Kidney glomerular epithelial cell (primary cell): Measurements from ENCODE around the gene PLA2G12A.

Experiments used
- DNase-seq: peaks from one replicate; lab custom pipeline; 2025; lab: John Stamatoyannopoulos, UW

PLA2G12A gene

DNA sequence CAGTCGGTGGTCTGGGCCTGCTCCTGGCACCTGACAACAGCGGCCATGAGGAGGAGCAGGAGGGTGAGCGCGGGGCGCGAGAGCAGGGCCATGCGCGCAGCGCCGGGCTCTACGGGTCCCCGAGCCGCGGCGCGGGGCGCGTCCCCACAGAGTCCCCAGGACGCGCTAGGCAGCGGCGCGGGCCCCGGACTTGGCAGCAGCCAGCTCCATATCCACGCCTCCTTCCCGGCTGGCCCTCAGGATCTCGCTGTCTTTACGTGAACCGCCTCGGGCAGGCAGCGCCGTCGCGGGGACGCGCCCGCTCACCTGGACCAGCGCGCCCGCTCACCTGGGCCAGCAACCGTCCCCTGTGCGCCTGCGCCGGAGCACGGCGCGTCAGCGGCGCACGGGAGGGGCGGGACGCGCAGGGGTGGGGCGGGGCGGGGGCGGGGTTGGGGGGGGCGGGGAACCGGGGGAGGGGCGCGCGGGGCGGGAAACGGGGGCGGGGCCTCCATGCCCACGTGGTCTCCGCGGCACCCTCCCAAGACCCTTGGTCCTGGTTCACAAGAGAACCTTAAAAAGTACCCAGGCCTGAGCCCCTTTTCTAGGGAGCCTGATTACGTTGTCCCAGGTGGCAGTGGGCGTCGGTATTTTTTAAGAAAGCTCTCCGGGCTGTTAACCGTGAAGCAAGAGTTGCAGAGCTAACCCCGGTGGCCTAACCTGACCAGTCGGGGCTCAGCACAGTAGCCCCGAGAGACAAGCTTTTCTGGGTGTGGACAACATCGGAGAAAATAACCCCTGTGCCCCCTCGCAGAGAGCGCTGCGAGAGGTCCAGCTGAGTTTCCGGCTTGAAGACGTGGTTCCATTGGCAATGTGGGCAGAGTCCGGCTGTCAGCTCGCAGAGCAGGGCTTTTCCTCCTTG is at the start of gene PLA2G12A:
PLA2G12A (minus strand) TSS at position 353 of the 901 bp plus-strand sequence; CDS start at position 92, 261 bp downstream.
- peak; percentile 46 for DNase-seq

DNA sequence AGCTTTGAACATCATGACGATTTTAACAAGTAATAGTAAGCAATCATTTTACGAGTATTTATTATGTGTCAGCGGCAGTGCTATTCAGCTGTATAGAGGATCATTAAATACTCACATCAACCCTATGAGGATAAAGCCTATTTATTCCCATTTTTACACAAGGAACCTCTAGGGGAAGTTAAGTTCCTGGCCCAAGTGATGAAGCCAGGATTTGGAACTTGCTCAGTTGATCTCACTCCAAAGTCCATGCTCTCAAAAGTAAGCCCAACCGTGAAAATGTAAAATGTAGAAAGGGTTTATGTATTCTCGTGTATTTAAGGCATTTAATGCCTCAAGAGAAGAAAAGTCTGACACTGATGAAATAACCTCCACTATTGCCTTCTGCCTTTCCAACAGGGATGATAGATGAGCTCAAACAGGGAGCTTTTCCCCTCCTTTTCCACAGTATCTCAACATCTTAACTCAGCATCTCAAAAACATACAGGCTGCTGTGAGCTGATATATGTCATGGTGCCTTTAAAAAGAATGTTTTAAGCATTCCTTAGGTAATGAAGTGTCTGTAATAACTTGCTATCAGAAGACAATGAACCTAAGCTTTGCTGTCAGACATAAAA is 35.0 kb upstream of the PLA2G12A start:
- DNase-seq, result no peak

DNA sequence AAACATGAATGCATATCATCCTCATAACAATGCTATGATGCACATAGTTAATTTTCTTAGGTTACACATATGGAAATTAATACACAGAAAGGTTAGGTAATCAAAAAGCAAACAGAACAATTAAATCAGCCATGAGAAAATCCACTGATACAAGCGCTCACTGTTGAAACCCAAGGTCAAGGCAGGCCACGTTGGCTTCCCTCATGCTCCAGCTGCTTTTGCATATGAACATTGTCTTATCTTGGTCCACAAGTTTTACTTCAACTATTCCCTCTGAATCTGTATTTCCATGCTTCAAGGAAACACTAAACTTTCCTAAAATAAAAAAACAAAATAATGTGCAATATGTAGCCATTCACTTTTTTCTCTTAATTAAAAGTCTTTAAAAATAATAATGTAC is 34.5 kb upstream of the PLA2G12A start:
- no peak for DNase-seq

DNA sequence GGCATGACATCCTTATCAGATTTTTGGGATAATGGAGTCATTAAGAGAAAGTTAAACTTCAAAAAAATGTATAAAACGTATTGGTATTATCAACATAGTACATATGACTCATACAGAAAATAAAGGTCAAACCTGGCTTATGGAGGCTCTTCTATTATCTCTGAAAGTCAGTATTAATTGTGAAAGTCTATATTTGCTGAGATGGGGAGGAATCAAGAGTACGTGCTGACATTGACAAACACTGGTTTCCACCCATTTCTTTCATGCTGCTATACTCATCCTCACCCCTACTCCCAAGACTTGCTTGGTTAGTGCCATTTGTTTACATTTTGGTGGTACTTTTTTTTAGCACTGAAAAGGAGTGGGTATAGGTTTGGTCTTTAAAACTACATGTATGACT is 30.8 kb upstream of the PLA2G12A start:
- no peak for DNase-seq

DNA sequence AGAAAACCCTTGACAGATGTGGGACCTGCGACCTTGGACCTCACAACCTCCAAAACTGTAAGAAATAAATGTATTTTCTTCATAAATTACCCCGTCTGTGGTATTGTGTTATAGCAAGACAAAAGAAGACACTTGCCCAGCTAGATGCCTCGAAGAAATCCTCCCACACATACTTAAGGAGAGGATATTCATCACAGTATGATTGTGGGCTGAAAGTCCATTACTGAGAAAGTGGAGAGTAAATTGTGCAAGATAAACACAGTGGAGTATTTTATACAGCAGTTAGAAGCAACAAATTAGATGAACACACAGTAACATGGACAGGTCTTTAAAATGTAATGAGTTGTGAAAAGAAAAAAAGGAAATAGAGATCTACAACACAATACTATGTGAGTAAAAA is 25.8 kb upstream of the PLA2G12A start:
- DNase-seq, result no peak

DNA sequence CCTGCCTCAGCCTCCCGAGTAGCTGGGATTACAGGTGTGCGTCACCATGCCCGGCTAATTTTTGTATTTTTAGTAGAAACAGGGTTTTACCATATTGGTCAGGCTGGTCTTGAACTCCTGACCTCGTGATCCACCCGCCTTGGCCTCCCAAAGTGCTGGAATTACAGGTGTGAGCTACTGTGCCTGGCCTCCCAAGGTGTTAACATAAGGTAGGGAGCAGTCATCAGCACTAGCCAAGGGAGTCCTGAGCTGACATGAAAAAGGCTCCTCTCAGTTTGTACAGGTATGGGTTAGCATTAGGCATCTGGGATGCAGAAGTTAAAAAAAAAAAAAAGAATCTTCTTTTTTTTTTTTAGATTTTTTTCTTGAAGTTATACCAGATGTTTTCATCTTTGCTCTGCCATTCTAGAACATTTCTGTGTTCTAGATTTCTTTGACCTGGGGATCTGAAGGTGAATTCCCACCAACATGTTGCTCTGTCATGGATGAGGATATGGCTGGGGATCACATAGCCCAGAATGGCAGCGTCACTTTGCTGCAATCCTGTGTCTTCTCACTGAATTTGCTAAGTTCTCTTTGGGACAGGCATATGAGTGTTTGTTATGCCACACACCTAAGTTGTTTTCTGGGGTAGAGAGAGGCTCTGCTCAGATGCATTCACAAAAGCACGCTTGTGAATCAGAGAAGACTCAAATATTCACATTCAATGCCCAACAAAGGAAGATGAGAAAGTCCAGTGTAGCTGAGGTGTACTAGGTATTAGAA is 24.4 kb upstream of the PLA2G12A start:
- no peak for DNase-seq

DNA sequence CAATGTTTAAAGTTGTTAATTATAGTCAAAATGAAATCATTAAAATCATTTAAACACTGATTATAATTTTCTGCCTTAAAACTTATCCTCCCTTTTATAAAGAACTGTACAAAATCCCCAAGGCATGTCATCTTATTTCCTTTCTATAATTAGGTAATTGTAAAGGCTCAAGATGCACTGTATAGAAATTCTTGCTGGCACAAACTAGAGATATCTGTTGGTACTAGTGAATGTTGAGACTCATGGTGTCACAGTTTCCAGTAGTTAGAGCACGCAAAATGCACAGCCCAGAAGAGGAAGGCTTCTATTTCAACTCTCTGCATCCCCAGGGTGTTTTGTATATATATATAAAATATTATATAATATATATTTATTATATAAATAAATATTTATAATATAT is 22.7 kb upstream of the PLA2G12A start:
- no peak for DNase-seq

DNA sequence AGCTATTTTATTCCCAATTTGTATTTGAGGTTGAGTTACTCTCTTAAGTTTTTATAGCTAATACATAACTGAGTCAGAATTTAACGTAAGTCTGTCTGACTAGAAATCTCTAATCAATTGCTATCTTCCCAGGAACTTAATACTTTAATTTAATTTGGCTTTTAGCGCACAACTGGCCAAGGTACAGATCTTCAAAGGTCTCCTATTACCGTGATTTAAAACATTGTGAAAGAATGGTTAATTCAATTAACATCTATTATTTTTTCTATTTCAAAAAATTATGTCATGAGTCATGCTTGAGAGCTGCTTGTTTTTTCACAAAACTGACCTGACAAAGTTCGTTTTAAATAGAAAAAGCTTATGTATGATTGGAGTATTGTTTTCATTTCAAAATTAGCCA is 22.0 kb upstream of the PLA2G12A start:
- no peak for DNase-seq

DNA sequence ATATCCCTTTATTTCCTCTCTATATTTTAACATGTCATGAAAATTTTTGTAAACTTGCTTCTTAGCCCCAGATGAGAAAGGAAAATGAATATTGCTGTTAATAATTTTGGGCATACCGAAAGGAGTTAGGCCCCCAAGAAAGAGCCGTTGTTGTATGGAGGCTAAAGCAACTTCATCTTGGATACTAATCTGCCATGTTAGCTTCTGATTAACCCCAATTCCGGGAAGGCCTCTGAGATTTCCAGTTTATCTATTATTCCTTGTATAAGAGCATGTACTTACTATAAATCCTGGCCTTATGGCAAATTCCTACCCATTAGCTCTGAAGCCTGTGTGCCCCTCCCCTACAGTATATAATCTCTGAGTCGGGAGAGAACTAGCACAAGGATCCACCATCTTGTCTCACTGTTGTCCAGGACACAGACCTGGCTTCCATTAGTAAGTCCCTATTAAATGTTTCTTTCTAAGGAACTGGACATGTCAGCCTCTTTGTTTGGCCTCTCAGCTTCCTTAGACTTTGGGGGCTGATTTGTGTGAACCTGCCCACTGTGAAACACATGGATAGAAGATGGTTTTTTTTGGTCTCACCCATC is 20.9 kb upstream of the PLA2G12A start:
- DNase-seq, result no peak

DNA sequence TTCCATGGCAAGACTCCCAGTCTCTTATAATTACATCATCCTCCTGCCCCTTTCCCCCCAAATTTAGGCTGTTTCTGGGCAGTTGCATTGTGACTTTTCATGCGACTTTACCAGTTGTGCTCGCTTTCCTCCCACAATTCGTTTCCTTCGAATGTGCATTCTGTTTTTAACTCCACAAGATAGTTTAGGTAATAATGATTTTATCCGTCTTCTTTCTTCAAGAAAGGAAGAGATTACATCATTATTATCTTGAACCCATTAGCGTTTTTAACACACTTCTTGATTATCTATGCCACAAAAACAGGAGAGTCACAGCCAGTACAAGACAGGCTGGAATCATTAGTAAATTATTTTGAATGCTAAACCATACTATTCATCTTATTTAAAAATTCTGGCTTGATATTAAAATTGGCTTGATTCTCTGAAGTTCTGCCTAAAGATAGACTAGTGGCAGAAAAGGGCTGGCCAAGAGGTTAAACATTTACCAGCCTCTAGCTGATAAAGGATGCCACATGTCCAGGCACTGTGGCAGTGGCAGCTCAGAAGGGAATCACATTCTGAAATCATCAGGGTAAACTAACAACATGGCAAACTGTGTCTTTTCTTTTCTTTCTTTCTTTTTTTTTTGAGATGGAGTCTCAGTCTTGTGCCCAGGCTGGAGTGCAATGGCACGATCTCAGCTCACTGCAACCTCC is 19.7 kb upstream of the PLA2G12A start:
- no peak for DNase-seq

DNA sequence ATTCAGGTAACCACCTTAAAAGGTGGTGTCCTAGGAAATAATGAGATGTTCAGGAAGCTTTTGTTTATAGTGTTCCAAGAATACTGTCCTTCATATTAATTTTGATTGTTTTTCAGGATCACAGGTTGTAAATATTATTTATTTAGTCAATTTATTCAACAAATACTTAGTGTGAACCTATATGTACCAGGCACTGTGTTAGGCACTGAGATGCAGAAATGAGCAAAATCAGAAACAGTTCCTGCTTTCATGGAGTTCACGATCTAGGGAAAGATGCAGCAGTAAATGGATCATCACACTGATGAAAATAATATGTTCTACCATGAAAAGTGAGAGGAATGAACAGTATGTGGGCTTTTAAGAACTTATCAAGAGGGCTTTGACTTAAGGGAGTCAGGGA is 18.2 kb upstream of the PLA2G12A start:
- DNase-seq, result no peak

DNA sequence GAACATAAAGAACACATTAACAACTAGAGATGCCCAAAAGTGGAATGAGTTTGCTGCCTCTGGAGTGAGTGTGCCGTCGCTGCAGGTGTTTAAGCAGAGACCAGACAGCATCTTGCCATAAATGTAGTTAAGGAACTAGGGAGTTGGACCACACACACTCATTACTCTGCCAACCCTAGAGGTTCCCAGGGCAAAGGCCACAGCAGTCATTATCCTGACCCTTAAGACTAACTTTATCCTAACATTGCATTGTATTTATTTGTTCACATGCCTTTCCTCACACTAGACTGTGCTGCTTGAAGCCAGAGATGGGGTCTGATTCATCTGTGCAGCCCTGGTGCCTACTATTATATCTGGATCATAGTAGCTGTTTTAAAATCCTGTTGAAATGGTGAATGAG is 16.9 kb upstream of the PLA2G12A start:
- DNase-seq, result no peak

DNA sequence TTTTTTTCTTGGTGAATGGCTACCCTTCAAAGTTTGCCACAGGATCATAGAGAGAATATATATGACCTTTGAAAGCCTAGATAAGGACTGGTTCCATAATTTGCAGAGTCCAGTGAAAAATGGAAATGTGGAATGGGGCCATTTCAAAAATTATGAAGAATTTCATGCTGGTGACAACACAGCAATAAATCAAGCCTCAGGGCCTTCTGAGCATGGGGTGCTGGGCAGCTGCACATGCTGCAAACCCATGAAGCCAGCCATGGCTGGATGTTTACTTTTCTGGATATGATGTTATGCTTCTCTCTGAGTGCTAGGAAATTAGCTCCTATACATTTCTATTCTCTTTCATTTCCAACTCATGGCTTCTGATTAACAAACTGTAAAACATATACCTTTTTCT is 16.0 kb upstream of the PLA2G12A start:
- DNase-seq, result no peak

DNA sequence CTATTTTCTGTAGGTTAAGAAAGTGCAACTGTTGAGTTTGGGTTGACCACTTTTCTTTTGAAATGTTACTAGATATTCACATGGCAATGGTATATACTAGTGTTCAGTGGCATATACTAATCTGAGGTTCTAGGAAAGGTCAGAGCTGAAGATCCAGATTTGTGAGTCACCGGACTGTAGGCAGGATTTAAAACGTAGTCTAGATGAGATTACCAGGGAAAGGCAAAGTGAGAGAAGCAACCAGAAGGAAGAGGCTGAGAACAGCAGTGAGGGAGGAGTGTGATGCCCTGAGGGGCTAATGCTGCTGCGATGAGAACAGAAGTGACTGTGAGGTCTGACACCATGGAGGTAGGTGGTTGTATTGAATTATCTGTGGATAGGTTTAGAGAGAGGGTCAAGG is 9.7 kb upstream of the PLA2G12A start:
- no peak for DNase-seq

DNA sequence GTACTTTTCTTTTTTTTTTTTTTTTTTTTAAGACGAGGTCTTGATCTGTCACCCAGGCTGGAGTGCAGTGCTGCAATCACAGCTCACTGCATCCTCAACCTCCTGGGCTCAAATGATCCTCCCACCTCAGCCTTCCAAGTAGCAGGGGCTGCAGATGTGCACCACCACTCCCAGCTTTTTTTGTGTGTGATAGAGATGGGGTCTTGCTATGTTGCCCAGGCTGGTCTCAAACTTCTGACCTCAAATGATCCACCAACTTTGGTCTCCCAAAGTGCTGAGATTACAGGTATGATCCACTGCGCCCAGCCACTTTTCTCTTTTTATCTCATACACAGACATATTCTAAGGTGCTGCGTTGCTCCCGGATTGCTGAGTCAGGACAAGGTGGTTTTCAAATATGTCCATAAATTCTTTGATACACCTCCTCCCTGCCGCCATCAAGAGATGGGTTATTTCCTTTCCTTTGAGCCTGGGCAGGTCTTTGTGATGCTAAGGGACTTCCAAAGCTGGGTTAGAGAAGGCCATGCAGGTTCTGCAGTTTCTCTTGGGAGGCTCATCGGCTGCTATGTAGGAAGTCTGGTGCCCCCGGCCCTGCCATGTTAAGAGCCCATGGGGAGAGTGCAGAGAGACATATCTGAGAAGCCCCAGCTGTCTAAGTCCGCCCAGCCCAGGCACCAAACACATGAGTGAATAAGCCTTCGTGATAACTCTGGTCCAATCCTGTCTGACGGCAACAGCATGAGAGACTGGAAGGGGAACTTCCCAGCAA is 8.4 kb upstream of the PLA2G12A start:
- no peak for DNase-seq

DNA sequence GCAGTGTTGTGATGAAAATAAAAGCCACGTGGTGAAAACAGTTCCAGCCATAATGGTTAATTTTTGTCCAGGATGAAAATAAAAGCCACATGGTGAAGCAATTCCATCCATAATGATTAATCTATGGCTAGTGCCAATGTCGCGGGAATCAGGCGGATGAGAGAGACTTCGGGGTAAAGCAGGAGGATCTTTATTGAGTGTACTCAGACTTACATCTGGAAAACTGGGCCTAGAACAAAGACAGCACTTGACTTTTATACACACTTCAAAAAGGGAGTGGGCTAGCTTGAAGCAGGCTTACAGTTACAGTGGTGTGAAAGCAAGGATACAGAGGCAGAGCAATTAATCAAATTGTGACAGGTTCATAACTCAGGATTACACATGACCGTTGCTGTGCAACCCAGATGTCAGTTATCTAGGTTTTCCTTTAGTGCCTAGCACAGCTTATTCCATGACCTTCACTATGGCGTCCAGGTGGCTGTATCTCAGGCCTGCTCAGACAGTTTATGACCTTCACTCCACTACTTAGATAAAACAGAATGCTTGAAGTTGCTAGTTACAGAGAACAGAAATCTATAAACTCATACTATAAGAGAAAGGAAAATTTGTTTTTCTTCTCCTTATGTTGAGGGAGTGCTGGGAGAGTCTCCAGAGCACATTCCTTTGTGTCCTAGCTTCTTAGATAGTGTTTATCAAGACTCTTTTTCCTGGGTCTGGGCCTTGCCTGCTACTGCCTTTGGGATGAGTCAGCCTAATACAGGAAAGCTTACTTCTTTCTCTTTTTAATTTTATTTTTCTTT is 5.9 kb upstream of the PLA2G12A start:
- DNase-seq, result peak; percentile 23

DNA sequence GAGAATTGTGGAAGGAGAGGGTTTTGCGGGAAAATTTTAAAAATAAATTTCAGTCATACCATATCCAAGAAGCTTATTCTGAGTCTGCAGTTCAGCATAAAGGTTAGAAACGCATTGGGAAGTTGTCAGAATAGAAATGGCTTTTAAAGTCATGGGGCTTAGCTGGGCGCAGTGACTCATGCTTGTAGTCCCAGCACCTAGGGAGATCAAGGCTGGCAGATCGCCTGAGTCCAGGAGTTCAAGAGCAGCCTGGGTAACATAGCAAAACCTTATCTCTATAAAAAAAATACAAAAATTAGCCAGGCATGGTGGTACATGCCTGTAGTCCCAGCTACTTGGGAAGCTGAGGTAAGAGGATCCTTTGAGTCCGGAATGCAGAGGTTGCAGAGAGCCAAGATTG is 3.9 kb upstream of the PLA2G12A start:
- no peak for DNase-seq

DNA sequence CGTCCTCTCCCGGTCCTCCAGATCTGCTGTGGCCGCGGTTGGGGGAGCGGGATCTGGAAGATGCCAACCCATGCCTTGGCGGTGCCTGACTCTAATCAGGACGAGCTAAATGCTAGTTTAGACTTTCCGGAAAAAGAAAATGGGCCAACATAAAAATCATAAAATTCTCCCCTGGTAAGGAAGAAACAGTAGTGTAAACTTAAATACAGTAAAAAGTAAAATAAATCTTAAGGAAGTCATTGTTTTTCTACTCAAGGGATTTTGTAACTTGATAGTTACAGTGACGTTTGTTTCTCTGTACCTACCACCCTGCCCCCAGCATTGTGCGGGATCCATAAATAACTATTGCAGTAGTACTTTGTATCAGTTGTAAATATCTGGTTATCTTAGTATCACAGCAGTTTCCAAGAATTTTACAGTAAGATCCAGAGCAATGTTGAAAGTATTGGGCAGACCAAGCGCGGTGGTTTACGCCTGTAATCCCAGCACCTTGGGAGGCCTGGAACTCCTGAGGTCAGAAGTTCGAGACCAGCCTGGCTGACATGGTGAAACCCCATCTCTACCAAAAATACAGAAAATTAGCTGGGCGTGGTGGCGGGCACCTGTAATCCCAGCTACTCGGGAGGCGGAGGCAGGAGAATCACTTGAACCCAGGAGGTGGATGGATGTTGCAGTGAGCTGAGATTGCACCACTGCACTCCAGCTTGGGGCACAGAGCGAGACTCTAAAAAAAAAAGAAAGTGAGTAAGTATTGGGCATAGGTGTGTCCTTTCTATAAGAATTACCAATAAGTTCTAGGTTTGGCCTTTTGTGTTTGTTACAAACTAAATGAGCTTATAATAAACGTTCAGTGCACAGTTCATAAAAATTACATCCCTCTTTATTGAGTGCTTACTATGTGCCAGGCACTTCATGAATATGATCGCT is 1.0 kb upstream of the PLA2G12A start:
- no peak for DNase-seq

DNA sequence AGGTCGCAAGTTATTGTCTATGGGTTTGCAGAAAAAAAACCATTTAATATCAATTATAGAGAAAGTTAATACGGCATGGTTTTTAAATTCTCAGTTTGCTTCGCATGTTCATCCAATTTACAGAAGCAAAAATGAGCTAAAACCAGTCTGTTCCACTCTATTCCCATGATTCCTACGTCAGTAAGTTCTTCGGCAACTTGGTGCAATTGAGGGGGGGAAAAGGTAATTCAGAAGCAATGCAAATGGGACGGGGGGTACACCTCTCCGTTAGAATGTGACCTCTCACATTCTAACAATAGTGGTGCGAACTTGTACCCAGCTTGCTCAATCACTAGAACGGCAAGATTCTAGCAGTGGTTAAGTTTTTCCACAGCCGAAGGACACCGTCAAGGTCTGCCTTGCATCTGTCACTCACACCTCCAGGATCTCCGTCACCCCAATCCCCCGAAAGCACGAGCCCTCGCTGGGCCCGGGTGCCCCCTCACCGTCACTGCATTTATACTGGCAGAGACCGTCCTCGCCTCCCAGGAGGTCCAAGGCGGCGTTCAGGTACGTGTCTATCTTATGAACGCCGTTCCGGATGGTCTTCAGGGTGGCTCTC is 653 bp downstream of the PLA2G12A start:
- no peak for DNase-seq
